GM12864 (cell line): ENCODE results near the gene CCNI.

Experiments used
- DNase-seq: peaks from one replicate; pipeline ENCODE4 v3.0.0-alpha.2; 2011; ENCODE audit warnings: low read depth
- H3K4me3 ChIP-seq: 2 replicates; pipeline ENCODE4 v1.5.1; 2011; ENCODE audit warnings: mild to moderate bottlenecking, low read depth, low read length, control low read depth
- TF ChIP-seq, protein P1 (sequence below): IDR thresholded peaks from 2 replicates; pipeline ENCODE4 v1.5.1; 2011; ENCODE audit warnings: low read depth, mild to moderate bottlenecking, moderate library complexity, low read length, control low read depth, inconsistent platforms; ENCODE audit errors: missing control alignments

Gene CCNI

DNA sequence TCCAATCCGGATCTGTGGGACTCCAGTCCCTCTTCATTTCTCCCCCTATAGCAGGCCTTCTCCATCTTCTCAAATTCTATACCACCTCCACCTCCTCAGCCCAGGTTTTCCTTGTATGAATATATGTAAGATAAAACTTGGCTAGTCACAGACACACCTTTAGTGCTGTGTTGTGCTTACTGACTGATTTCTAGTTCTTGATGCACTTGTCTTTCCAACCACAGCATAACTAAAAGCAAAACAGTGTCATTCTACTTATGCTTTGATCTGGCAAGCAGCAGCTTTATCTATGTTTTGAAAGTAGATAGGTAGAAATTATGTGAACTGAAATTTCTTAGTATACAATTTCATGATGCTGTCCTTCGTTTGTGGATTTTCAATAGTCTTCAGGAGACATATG is 47.5 kb downstream of the CCNI start:
- TF ChIP-seq, protein P1, sequence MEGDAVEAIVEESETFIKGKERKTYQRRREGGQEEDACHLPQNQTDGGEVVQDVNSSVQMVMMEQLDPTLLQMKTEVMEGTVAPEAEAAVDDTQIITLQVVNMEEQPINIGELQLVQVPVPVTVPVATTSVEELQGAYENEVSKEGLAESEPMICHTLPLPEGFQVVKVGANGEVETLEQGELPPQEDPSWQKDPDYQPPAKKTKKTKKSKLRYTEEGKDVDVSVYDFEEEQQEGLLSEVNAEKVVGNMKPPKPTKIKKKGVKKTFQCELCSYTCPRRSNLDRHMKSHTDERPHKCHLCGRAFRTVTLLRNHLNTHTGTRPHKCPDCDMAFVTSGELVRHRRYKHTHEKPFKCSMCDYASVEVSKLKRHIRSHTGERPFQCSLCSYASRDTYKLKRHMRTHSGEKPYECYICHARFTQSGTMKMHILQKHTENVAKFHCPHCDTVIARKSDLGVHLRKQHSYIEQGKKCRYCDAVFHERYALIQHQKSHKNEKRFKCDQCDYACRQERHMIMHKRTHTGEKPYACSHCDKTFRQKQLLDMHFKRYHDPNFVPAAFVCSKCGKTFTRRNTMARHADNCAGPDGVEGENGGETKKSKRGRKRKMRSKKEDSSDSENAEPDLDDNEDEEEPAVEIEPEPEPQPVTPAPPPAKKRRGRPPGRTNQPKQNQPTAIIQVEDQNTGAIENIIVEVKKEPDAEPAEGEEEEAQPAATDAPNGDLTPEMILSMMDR: no peak
- no peak overlapping the region for H3K4me3 ChIP-seq
- no peak for DNase-seq

DNA sequence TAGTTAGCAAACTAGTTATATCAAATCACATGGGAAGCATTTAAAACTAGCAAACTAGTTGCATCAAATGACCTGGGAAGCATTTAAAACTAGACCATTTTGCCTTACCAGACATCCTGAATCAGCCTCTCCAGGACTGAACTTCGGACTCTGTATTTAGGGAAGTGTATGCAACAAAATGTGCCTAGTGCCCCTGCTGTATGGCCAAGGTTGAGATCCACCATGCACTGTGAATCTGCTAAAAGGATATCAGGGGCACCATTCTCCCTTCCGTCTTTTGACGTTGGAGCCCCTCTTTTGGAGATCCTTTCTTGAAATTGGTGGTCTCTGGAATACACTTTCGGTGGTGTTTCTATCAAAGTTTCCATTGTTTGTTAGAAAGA is 49.5 kb downstream of the CCNI start:
- no peak overlapping the region for H3K4me3 ChIP-seq
- TF ChIP-seq, protein P1: no peak
- no peak for DNase-seq

DNA sequence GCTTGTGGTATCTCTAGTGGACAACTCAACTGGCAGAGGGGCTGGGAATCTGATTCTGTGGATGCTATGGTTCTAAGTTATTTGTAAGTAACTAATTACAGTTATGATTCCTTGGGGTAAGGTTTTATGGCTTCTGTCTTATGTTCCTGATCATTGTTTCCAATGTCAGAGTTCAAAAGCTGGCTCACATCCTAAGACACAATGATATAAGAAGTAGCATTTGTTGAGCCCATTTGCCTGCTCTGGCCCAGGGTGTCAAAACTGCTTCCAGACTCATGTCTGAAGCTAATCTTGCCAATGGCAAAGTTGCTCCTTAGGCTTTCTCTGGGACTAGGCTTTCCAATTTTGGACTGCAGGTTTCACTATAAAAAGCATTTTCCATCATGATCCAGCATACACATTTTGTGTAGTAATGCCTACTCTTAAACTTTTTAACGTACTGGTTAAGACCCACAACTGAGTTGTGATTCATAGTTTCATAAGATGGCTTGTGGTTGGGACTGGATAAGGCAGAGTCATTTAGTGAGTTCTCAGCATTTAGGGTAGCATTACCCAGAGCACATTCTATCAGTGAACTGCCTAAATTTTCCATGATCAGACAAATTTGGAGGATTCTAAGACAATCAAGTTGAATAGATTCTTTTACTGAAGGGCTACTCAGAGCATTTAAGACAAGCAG is 50.0 kb downstream of the CCNI start:
- TF ChIP-seq, protein P1: no peak
- no peak for DNase-seq
- H3K4me3 ChIP-seq: no peak overlapping the region

DNA sequence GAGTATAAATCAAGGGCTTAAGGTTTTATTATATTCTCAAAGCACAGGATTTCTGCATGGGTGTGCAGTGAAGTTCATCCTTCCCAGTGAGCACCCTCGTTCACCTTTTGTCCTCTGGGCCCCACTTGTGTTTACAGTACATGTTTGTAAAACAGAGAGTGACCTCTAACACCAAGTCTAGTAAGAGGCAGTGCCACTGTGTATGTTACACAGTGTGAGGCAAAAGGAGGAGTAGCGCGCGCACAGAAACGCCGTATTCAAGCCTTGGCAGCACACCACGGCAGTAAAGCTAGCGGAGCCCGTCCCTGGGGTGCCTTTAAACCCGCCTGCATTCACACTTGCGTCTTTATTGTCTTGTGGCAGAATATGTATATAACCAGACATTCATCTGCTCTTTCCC is 51.9 kb downstream of the CCNI start:
- TF ChIP-seq, protein P1: no peak
- no peak overlapping the region for H3K4me3 ChIP-seq
- no peak for DNase-seq

DNA sequence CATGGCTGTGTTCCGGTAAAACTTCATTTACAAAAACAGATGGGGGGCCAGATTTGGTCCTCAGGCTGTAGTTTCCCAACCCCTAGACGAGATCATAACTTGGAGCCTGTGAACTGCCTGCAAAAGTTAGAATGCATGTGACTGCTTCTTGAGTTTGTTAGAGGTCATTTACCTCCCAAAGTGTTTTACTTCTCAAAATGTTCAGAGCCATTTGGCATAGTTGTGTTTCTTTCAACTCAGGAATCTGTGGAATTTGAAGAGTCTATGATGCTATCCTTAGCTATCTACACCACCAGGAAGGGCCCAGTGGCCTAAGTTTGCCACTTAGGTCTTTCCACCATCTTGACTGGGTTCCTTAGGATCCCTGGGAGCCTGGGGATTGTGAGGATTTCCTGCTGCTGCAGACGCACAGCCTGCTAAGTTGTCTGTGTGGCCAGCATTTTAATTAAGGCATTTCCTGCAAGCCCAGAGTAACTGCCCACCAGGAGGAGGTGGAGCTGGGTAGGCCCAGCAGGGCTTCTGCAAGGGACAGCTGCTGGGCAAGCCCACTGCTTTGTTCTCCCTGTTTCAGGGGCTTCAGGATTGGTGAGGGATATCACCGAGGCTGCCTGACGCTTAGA is 53.1 kb downstream of the CCNI start:
- H3K4me3 ChIP-seq: no peak overlapping the region
- TF ChIP-seq, protein P1: no peak
- DNase-seq: no peak

DNA sequence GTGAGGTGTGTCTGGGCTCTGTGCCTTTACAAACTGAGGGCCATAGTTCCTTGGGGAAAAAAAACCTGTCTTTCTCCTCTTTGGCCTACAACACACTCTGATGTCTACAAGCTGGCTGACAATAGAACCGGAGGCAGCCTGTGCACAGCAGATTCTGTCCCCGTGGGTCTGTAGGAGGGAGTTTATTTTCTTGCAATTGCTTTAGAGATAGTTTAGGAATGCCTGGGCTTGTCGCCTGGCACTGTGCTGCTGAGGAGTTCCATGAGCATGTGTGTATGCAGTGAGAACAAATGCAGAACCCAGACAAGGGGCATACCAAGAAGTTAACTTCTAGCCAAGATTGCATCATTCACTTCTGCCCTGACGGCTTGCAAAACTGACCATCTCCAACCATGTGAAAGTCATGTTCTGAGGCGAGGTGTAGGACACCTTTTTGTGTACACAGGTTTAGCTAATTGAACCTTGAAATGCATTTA is 54.1 kb downstream of the CCNI start:
- H3K4me3 ChIP-seq: no peak overlapping the region
- TF ChIP-seq, protein P1: no peak
- no peak for DNase-seq

DNA sequence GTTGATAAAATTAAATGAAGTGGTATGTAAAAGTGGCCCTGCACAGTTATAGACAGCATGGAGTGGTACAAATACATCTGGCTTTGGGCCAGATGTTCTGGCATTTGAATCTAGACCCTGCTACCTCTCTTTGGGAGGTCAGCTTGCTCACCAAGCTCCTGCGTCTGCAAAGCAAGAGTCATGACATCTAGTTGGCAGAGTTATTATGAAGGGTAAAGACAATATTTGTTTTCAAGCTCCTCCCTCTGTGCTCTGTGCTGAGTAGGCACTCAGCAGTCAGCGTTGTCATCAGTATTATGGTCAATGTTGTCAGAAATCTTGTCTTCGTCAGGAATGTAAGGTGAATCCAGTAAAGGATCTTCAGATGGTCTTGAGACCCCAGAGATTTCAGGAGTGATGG is 55.8 kb downstream of the CCNI start:
- H3K4me3 ChIP-seq: no peak overlapping the region
- DNase-seq: no peak
- TF ChIP-seq, protein P1: no peak
